Neuronal stem cell (in vitro differentiated cells): ENCODE data around the gene DNAJC27.

Source experiments
- DNase-seq: peaks from one replicate; pipeline ENCODE4 v3.0.0-alpha.2; 2013; ENCODE audit warnings: low spot score
- H2AFZ ChIP-seq: one replicate; pipeline ENCODE4 v1.6.1; 2013; ENCODE audit warnings: mild to moderate bottlenecking, low read length, inconsistent platforms
- H2AK5ac ChIP-seq: 2 replicates; pipeline ENCODE4 v1.6.1; 2013; ENCODE audit warnings: low read depth, mild to moderate bottlenecking, inconsistent platforms, low read length, moderate library complexity, mixed read lengths
- H2BK120ac ChIP-seq: 2 replicates; pipeline ENCODE4 v1.6.1; 2013; ENCODE audit warnings: low read depth, mild to moderate bottlenecking, inconsistent platforms, low read length, moderate library complexity, mixed read lengths
- H2BK12ac ChIP-seq: one replicate; pipeline ENCODE4 v1.6.1; 2013; ENCODE audit warnings: low read length, inconsistent platforms
- H2BK15ac ChIP-seq: 2 replicates; pipeline ENCODE4 v1.6.1; 2013; ENCODE audit warnings: mild to moderate bottlenecking, low read length, inconsistent platforms, mixed read lengths
- H2BK5ac ChIP-seq: one replicate; pipeline ENCODE4 v1.6.1; 2013; ENCODE audit warnings: inconsistent platforms, mild to moderate bottlenecking, low read length, moderate library complexity
- H3K14ac ChIP-seq: one replicate; pipeline ENCODE4 v1.6.1; 2013; ENCODE audit warnings: low read length, inconsistent platforms
- H3K18ac ChIP-seq: 2 replicates; pipeline ENCODE4 v1.6.1; 2013; ENCODE audit warnings: low read length, inconsistent platforms
- H3K23ac ChIP-seq: 2 replicates; pipeline ENCODE4 v1.6.1; 2013; ENCODE audit warnings: low read depth, mild to moderate bottlenecking, mixed read lengths, low read length, inconsistent platforms; ENCODE audit not compliant: poor library complexity
- H3K27ac ChIP-seq: replicated peaks from 3 replicates; pipeline ENCODE4 v1.5.1; 2013; ENCODE audit warnings: low read length, inconsistent platforms
- H3K27me3 ChIP-seq, 3 experiments: 2 replicates each; pipeline ENCODE4 v1.6.1; 2013; ENCODE audit warnings: low read length in 3 of 3, mild to moderate bottlenecking in 2 of 3, inconsistent platforms in 1 of 3, low read depth in 1 of 3, mixed read lengths in 1 of 3, moderate library complexity in 1 of 3; ENCODE audit not compliant: control insufficient read depth in 3 of 3, insufficient read depth in 3 of 3
- H3K36me3 ChIP-seq, 2 donors: replicated peaks in 1 of 2; 2 replicates each; pipeline ENCODE4 v1.6.1; 2013; ENCODE audit warnings: low read length in 2 of 2; ENCODE audit not compliant: control insufficient read depth in 2 of 2, insufficient read depth in 2 of 2
- H3K4ac ChIP-seq: 2 replicates; pipeline ENCODE4 v1.6.1; 2013; ENCODE audit warnings: inconsistent platforms, mild to moderate bottlenecking, low read length, moderate library complexity
- H3K4me1 ChIP-seq, 2 donors: 1 replicate in 1 of 2; 2 replicates in 1 of 2; pipeline ENCODE4 v1.6.1; 2013; ENCODE audit warnings: low read length in 2 of 2, low read depth in 1 of 2; ENCODE audit not compliant: control insufficient read depth in 2 of 2, insufficient read depth in 1 of 2
- H3K4me2 ChIP-seq: one replicate; pipeline ENCODE4 v1.6.1; 2013; ENCODE audit warnings: mild to moderate bottlenecking, low read length, inconsistent platforms; ENCODE audit not compliant: insufficient read depth, poor library complexity, severe bottlenecking
- H3K4me3 ChIP-seq, 2 donors: 2 replicates each; pipeline ENCODE4 v1.5.1; 2013; ENCODE audit warnings: low read length in 2 of 2, mild to moderate bottlenecking in 2 of 2, inconsistent platforms in 1 of 2, moderate library complexity in 1 of 2
- H3K79me1 ChIP-seq: one replicate; pipeline ENCODE4 v1.6.1; 2013; ENCODE audit warnings: low read depth, mild to moderate bottlenecking, inconsistent platforms, low read length, moderate library complexity
- H3K9ac ChIP-seq: one replicate; pipeline ENCODE4 v1.6.1; 2013; ENCODE audit warnings: mild to moderate bottlenecking, low read depth, low read length, inconsistent platforms; ENCODE audit not compliant: poor library complexity
- H3K9me3 ChIP-seq, 2 donors: replicated peaks in 1 of 2; 2 replicates each; pipeline versions ENCODE3 to v1.6.1; 2013; ENCODE audit warnings: low read length in 2 of 2, mild to moderate bottlenecking in 2 of 2, inconsistent platforms in 1 of 2, low read depth in 1 of 2, mixed read lengths in 1 of 2, moderate library complexity in 1 of 2; ENCODE audit not compliant: control insufficient read depth in 2 of 2, insufficient read depth in 1 of 2
- H4K8ac ChIP-seq: one replicate; pipeline ENCODE4 v1.6.1; 2013; ENCODE audit warnings: low read depth, mild to moderate bottlenecking, inconsistent platforms, low read length, moderate library complexity
- H4K91ac ChIP-seq: one replicate; pipeline ENCODE4 v1.6.1; 2013; ENCODE audit warnings: low read length, low read depth, mild to moderate bottlenecking, inconsistent platforms; ENCODE audit not compliant: poor library complexity
- WGBS, 2 donors: extraction: QIAGEN DNeasy Blood & Tissue Kit; methylation state at CpG; one replicate each; pipeline ENCODE4 v1.1.7; 2013; ENCODE audit warnings: missing lambda C conversion rate in 2 of 2, mixed read lengths in 1 of 2; ENCODE audit not compliant: insufficient read length in 2 of 2, insufficient replicate concordance in 1 of 2; ENCODE audit errors: extremely low coverage in 2 of 2; 5-methylcytosine and 5-hydroxymethylcytosine counted together

DNAJC27 gene

GRCh38 chr2:24955921-24956320 is 15.8 kb downstream of the DNAJC27 start:
- no peak overlapping the region for H2BK12ac ChIP-seq
- no peak overlapping the region for H2BK5ac ChIP-seq
- no peak overlapping the region for H3K18ac ChIP-seq
- no peak overlapping the region for H4K8ac ChIP-seq
- H3K27ac ChIP-seq = no peak overlapping the region
- no peak overlapping the region for H2AFZ ChIP-seq
- no peak overlapping the region for H4K91ac ChIP-seq
- no peaks in the 10 kb centered on the region for H3K27me3 ChIP-seq
- H3K4me1 ChIP-seq = peaks cover 0 to 2% of the 10 kb centered on the region in 2 donors
- no peak overlapping the region for H3K14ac ChIP-seq
- H3K23ac ChIP-seq = no peak overlapping the region
- no peaks in the 10 kb centered on the region for H3K79me1 ChIP-seq
- DNase-seq = no peak
- peaks cover 0 to 17% of the 10 kb centered on the region in 2 donors for H3K9me3 ChIP-seq
- H3K4ac ChIP-seq = no peak overlapping the region
- no peak overlapping the region for H2BK15ac ChIP-seq
- no peak overlapping the region for H3K4me2 ChIP-seq
- no peak overlapping the region for H3K9ac ChIP-seq
- H2BK120ac ChIP-seq = no peak overlapping the region
- H3K4me3 ChIP-seq = no peak overlapping the region
- no peak overlapping the region for H2AK5ac ChIP-seq
- H3K36me3 ChIP-seq = peaks cover 18 to 90% of the 10 kb centered on the region in 2 donors

GRCh38 chr2:24955232-24955631 is 16.5 kb downstream of the DNAJC27 start:
- Histone ChIP-seq H2BK12ac (no peak overlapping the region), H2AK5ac (no peak overlapping the region), H3K23ac (no peak overlapping the region), H4K91ac (no peak overlapping the region), H2AFZ (no peak overlapping the region), H2BK5ac (no peak overlapping the region), H3K36me3 (peaks cover 18 to 87% of the 10 kb centered on the region in 2 donors), H4K8ac (no peak overlapping the region), H3K4me2 (no peak overlapping the region), H3K27me3 (no peaks in the 10 kb centered on the region), H3K14ac (no peak overlapping the region), H2BK120ac (no peak overlapping the region), H3K4ac (no peak overlapping the region), H3K9ac (no peak overlapping the region), H3K4me3 (no peak overlapping the region), H3K9me3 (peaks cover 0 to 17% of the 10 kb centered on the region in 2 donors), H3K4me1 (peaks cover 0 to 2% of the 10 kb centered on the region in 2 donors), H3K27ac (no peak overlapping the region), H3K79me1 (no peaks in the 10 kb centered on the region), H2BK15ac (no peak overlapping the region), H3K18ac (no peak overlapping the region)
- DNase-seq = no peak

- no peak overlapping the region for H3K4me2 ChIP-seq
- H3K9ac ChIP-seq = no peak overlapping the region
- peaks cover 0 to 3% of the 10 kb centered on the region in 2 donors for H3K9me3 ChIP-seq
- H2AFZ ChIP-seq = no peak overlapping the region
- H3K23ac ChIP-seq = no peak overlapping the region
- H3K4me1 ChIP-seq = no peaks in the 10 kb centered on the region
- no peak overlapping the region for H3K27ac ChIP-seq
- no peak overlapping the region for H2BK12ac ChIP-seq
- no peak overlapping the region for H2BK5ac ChIP-seq
- no peak overlapping the region for H4K8ac ChIP-seq
- DNase-seq = no peak
- H2BK15ac ChIP-seq = no peak overlapping the region
- no peak overlapping the region for H3K4me3 ChIP-seq
- no peak overlapping the region for H4K91ac ChIP-seq
- no peaks in the 10 kb centered on the region for H3K79me1 ChIP-seq
- no peak overlapping the region for H3K18ac ChIP-seq
- no peak overlapping the region for H3K4ac ChIP-seq
- WGBS, 2 donors = no CpG with 5 or more reads among the region's 7 CpGs
- H3K14ac ChIP-seq = no peak overlapping the region
- H3K27me3 ChIP-seq = no peaks in the 10 kb centered on the region
- H2AK5ac ChIP-seq = no peak overlapping the region
- H3K36me3 ChIP-seq = peaks cover 21 to 79% of the 10 kb centered on the region in 2 donors
- no peak overlapping the region for H2BK120ac ChIP-seq
These were observed 21.7 kb downstream of the DNAJC27 start for GRCh38 chr2:24950102-24950501.

- no peak overlapping the region for H4K8ac ChIP-seq
- H3K27me3 ChIP-seq = no peaks in the 10 kb centered on the region
- no peak overlapping the region for H2BK5ac ChIP-seq
- H3K79me1 ChIP-seq = no peaks in the 10 kb centered on the region
- no peak overlapping the region for H2BK120ac ChIP-seq
- H3K14ac ChIP-seq = no peak overlapping the region
- H3K36me3 ChIP-seq = peaks cover 17 to 72% of the 10 kb centered on the region in 2 donors
- no CpG with 5 or more reads among the region's 6 CpGs for WGBS, 2 donors
- H4K91ac ChIP-seq = no peak overlapping the region
- H3K4me1 ChIP-seq = no peaks in the 10 kb centered on the region
- H3K9ac ChIP-seq = no peak overlapping the region
- H3K4me2 ChIP-seq = no peak overlapping the region
- DNase-seq = no peak
- H2AK5ac ChIP-seq = no peak overlapping the region
- no peak overlapping the region for H3K27ac ChIP-seq
- H3K4me3 ChIP-seq = no peak overlapping the region
- H3K4ac ChIP-seq = no peak overlapping the region
- H2BK15ac ChIP-seq = no peak overlapping the region
- H3K18ac ChIP-seq = no peak overlapping the region
- no peaks in the 10 kb centered on the region for H3K9me3 ChIP-seq
- H3K23ac ChIP-seq = no peak overlapping the region
- H2AFZ ChIP-seq = no peak overlapping the region
- no peak overlapping the region for H2BK12ac ChIP-seq
These were observed 23.2 kb downstream of the DNAJC27 start for GRCh38 chr2:24948506-24948905.
